ENCODE data around the gene SYNGR1. TPM values are rescaled to one million over a fixed set of nuclear protein-coding genes. Genes with fewer than 3 reads are reported as not detected.
"Not testable (repeated sequence)": the region's sequence is repeated elsewhere in the genome, so short reads cannot be mapped to it uniquely, and the experiment has no call there.

SYNGR1 gene
- total RNA-seq, 1 donor from 2014 or later = 2.2 TPM

DNA sequence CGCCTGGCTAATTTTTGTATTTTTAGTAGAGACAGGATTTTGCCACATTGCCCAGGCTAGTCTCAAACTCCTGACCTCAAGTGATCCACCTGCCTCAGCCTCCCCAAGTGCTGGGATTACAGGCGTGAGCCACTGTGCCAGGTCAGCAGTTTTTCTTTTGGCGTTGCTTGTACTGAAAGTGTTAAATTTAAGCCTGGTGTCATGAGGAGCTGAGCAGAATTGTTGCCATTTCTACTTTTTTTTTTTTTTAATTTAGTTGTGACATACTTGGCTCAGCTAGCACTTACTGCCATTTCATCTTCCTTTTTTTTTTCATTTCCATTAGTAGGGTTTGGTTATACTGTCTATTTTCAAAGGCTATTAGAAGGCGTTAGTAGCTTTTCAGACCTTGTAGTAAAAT lies 60.5 kb downstream of the SYNGR1 start:
- H3K4me3 ChIP-seq = no peak overlapping the region
- H3K36me3 ChIP-seq = peaks cover 4 to 5% of the 10 kb centered on the region in 2 donors
- no peak for DNase-seq (ENCODE audit: low spot score in 2 of 2)
- H3K27ac ChIP-seq = no peak overlapping the region
- no peaks in the 10 kb centered on the region for H3K27me3 ChIP-seq
- intact Hi-C loops (cut with DNase I) = no loop called here
- peaks cover 0 to 5% of the 10 kb centered on the region in 2 donors for H3K4me1 ChIP-seq
- no peaks in the 10 kb centered on the region for H3K9me3 ChIP-seq
- TF ChIP-seq, protein P1, sequence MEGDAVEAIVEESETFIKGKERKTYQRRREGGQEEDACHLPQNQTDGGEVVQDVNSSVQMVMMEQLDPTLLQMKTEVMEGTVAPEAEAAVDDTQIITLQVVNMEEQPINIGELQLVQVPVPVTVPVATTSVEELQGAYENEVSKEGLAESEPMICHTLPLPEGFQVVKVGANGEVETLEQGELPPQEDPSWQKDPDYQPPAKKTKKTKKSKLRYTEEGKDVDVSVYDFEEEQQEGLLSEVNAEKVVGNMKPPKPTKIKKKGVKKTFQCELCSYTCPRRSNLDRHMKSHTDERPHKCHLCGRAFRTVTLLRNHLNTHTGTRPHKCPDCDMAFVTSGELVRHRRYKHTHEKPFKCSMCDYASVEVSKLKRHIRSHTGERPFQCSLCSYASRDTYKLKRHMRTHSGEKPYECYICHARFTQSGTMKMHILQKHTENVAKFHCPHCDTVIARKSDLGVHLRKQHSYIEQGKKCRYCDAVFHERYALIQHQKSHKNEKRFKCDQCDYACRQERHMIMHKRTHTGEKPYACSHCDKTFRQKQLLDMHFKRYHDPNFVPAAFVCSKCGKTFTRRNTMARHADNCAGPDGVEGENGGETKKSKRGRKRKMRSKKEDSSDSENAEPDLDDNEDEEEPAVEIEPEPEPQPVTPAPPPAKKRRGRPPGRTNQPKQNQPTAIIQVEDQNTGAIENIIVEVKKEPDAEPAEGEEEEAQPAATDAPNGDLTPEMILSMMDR (IDR thresholded peaks at IDR 0.05) = no peak

GRCh38 chr22:39411828-39412365 lies 62.1 kb downstream of the SYNGR1 start:
- intact Hi-C loops (cut with DNase I); H3K27ac ChIP-seq; H3K27me3 ChIP-seq; H3K4me3 ChIP-seq; H3K4me1 ChIP-seq; DNase-seq (ENCODE audit: low spot score in 2 of 2); H3K9me3 ChIP-seq: not testable (repeated sequence)
- H3K36me3 ChIP-seq = peaks cover 21% of the 10 kb centered on the region in 2 donors

GRCh38 chr22:39413204-39413603 lies 63.4 kb downstream of the SYNGR1 start:
- H3K27me3 ChIP-seq; H3K4me3 ChIP-seq; H3K4me1 ChIP-seq; intact Hi-C loops (cut with DNase I); DNase-seq (ENCODE audit: low spot score in 2 of 2); H3K9me3 ChIP-seq; H3K27ac ChIP-seq: not testable (repeated sequence)
- H3K36me3 ChIP-seq = peaks cover 30 to 34% of the 10 kb centered on the region in 2 donors

DNA sequence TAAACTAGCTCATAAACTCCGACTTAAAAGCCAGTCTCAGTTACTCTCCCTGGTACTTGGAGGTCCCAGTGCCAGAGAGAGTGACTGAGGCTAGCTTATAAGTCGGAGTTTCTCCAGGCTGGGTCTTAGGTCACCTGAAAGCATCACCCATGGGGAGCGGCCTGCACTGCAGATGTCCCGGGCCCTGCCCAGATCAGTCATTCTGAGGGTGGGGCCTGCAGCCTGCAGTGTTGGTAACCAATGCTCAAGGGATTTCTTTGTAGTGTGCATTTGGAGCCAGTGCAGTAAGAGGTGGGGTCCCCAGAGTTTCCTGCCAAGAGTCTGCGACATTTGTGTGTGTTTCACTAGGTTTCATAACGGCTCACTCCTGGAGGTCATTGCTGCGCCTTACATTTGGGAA lies 64.6 kb downstream of the SYNGR1 start:
- no peak for DNase-seq (ENCODE audit: low spot score in 2 of 2)
- H3K27ac ChIP-seq = no peak overlapping the region
- H3K27me3 ChIP-seq = no peaks in the 10 kb centered on the region
- intact Hi-C loops (cut with DNase I) = no loop called here
- peaks cover 42 to 45% of the 10 kb centered on the region in 2 donors for H3K36me3 ChIP-seq
- TF ChIP-seq, protein P1 (IDR thresholded peaks at IDR 0.05) = no peak
- no peak overlapping the region for H3K4me3 ChIP-seq
- H3K4me1 ChIP-seq = no peaks in the 10 kb centered on the region
- no peaks in the 10 kb centered on the region for H3K9me3 ChIP-seq

DNA sequence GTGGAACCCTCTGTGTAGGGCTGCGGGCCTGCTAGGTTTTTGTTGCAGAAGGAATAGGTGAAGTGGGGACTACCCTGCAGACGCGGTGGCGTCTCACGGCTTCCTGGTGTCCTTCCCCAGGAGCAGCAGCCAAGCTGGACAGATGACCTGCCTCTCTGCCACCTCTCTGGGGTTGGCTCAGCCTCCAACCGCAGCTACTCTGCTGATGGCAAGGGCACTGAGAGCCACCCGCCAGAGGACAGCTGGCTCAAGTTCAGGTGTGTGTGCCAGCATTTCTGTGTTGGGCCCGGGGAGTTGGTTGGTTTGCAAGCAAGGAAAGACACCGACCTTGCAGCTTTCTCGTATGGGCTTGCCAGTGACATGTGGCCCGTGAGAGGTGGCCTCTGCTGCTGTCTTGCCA lies 65.1 kb downstream of the SYNGR1 start:
- Histone ChIP-seq H3K4me1 (no peaks in the 10 kb centered on the region), H3K27me3 (no peaks in the 10 kb centered on the region), H3K36me3 (peaks cover 47 to 50% of the 10 kb centered on the region in 2 donors), H3K4me3 (no peak overlapping the region), H3K27ac (no peak overlapping the region), H3K9me3 (no peaks in the 10 kb centered on the region)
- intact Hi-C loops (cut with DNase I) = no loop called here
- DNase-seq (ENCODE audit: low spot score in 2 of 2) = no peak
- TF ChIP-seq, protein P1 (IDR thresholded peaks at IDR 0.05) = no peak

GRCh38 chr22:39415506-39415905 lies 65.7 kb downstream of the SYNGR1 start:
- TF ChIP-seq, protein P1 (IDR thresholded peaks at IDR 0.05) = no peak
- DNase-seq (ENCODE audit: low spot score in 2 of 2) = no peak
- Histone ChIP-seq H3K4me3 (no peak overlapping the region), H3K4me1 (no peaks in the 10 kb centered on the region), H3K9me3 (no peaks in the 10 kb centered on the region), H3K27ac (no peak overlapping the region), H3K36me3 (peaks cover 53 to 57% of the 10 kb centered on the region in 2 donors), H3K27me3 (no peaks in the 10 kb centered on the region)
- intact Hi-C loops (cut with DNase I) = no loop called here

DNA sequence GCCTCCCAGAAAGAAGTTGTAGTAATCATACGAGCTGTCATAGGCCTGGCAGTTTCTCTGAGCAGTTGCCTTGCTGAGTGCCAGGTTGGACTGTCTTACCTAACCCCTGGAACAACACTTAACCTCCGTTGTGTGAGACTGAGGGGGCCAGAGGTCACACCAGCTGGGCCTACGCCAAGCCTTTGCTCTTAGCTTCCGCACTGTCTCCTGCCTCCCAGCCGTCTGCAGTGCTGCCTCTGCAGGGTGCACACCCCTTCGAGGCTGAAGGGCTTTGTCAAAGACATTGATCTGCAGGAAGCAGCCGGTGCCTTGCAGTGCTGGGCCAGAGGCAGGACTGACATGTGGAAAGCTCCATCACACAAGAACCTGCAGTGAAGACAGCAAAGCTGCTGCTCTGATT lies 66.5 kb downstream of the SYNGR1 start:
- Histone ChIP-seq H3K36me3 (peaks cover 58 to 59% of the 10 kb centered on the region in 2 donors), H3K27me3 (no peaks in the 10 kb centered on the region), H3K9me3 (no peaks in the 10 kb centered on the region), H3K27ac (no peak overlapping the region), H3K4me3 (no peak overlapping the region), H3K4me1 (no peaks in the 10 kb centered on the region)
- no peak for DNase-seq (ENCODE audit: low spot score in 2 of 2)
- TF ChIP-seq, protein P1 (IDR thresholded peaks at IDR 0.05) = no peak
- intact Hi-C loops (cut with DNase I) = no loop called here

Data from ascending aorta (tissue), 2 donors.